Tibial nerve (tissue), 4 donors: ENCODE measurements around the gene KRIT1.

ENCODE experiments used
- CTCF ChIP-seq, 5 experiments: fragments of 200-600 bp in 3 of 5; fragments of 450-650 bp in 2 of 5; sonication (generic) in 3 of 5; IDR thresholded peaks; one replicate each; pipeline ENCODE4 v1.5.1; 2016 to 2019; ENCODE audit warnings: antibody characterized with exemption in 5 of 5, mild to moderate bottlenecking in 3 of 5, moderate library complexity in 2 of 5
- EP300 ChIP-seq, 2 donors: sonication (generic); formaldehyde crosslinking; IDR thresholded peaks; one replicate each; pipeline ENCODE4 v1.6.1; 2017; ENCODE audit warnings: antibody characterized with exemption in 2 of 2, mild to moderate bottlenecking in 1 of 2

DNA sequence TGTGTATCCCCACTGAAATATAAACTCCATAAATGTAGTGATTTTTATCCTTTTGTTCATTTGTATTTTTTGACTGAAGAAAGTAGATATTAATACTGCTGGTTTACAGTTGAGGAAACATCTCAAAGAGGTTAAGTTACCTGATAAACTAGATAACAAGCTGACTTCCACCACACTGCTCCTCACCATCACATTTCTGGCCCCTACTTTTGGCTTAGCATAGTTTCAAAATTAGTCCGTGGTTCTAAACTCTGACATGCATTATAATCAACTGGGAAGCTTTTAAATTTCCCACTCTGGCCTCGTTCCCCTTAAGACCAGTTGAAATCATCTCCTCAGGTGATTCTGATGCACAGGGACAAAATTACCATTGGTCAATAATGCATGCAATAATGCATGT lies 43.6 kb upstream of the KRIT1 start:
- no peak for TF ChIP-seq CTCF (IDR thresholded peaks at IDR 0.05)
- TF ChIP-seq EP300 (IDR thresholded peaks at IDR 0.05), result no peak
